Psoas muscle (tissue), 8 donors: ENCODE data around the gene DLGAP1. TPM values are rescaled to one million over a fixed set of nuclear protein-coding genes. Genes with fewer than 3 reads are reported as not detected.

Experiments
- ATAC-seq, 4 donors: fragments of 200-7000 bp; cut with Tn5 transposase; one replicate each; pipeline ENCODE4 v1.9.1; 2020; ENCODE audit warnings: moderate library complexity in 3 of 4, mild to moderate bottlenecking in 2 of 4
- DNase-seq, 2 donors: peaks; one replicate each; pipeline ENCODE4 v3.0.0-alpha.2; 2020
- H3K27ac ChIP-seq: fragments of 200-600 bp; one replicate; pipeline ENCODE4 v1.8.0; 2022
- H3K27me3 ChIP-seq, 3 donors: fragments of 200-600 bp in 1 of 3; one replicate each; pipeline versions ENCODE4 v1.6.1 to v1.8.0; 2013 to 2022; ENCODE audit warnings: low read length in 2 of 3, mild to moderate bottlenecking in 2 of 3, moderate library complexity in 1 of 3; ENCODE audit not compliant: insufficient read depth in 3 of 3
- H3K36me3 ChIP-seq, 2 donors: fragments of 200-600 bp in 1 of 2; one replicate each; pipeline versions ENCODE4 v1.6.1 to v1.8.0; 2013 to 2022; ENCODE audit warnings: low read depth in 1 of 2, mild to moderate bottlenecking in 1 of 2, moderate library complexity in 1 of 2; ENCODE audit not compliant: insufficient read depth in 1 of 2
- H3K4me1 ChIP-seq: fragments of 200-600 bp; one replicate; pipeline ENCODE4 v1.8.0; 2022
- H3K4me3 ChIP-seq: fragments of 200-600 bp; one replicate; pipeline ENCODE4 v1.8.0; 2022; ENCODE audit warnings: mild to moderate bottlenecking
- H3K9me3 ChIP-seq: fragments of 200-600 bp; one replicate; pipeline ENCODE4 v1.8.0; 2022
- WGBS, 3 donors: extraction: QIAGEN DNeasy Blood & Tissue Kit; methylation state at CpG; one replicate each; pipeline versions ENCODE4 v1.1.6 to v1.1.7; 2013; 5-methylcytosine and 5-hydroxymethylcytosine counted together
- intact Hi-C, 2 donors: fragments of 100-400 bp; cut with DNase I; formaldehyde crosslinking; loops; one replicate each; pipeline versions ENCODE4 v1.11.0 to v1.14.2; 2022
- polyA plus RNA-seq, 3 donors: library from polyadenylated mRNA; stranded (reverse); fragments of 200-250 nt; gene quantifications; one replicate each; pipeline ENCODE4 v1.2.3, GENCODE V29; 2013
- total RNA-seq, 4 donors: library from RNA; stranded (reverse); fragmentation: NEBNext Ultra II Directional in 2 of 4; extraction: Animal tissue kit (Norgen Biotek cat#: 25700) in 2 of 4; gene quantifications; one replicate each; pipeline versions ENCODE4 v1.2.1 to v1.2.4, GENCODE V29; 2021 to 2023
- TF ChIP-seq, protein P1 (sequence below): fragments of 200-600 bp; IDR thresholded peaks from one replicate; pipeline ENCODE4 v1.8.0; 2022; ENCODE audit warnings: antibody characterized with exemption
- donor health status: healthy with polysubstance abuse.
- donor health status: DM: no; HTN: no; CAD: no; lungs with moderate emphysema.
- donor health status: Bipolar disorder and iron deficiency.
- donor health status: healthy.
- donor health status: DM: yes; HTN: yes; CAD: no.
- donor health status: DM: no; HTN: no; CAD: no.
- donor health status: DM: no; HTN: no; CAD: no.
- donor health status: DM: yes; HTN: yes; CAD: no.

Gene DLGAP1
- total and polyA plus RNA-seq, 7 donors: 0.09 to 0.26 (median 0.16) TPM; not detected in 1

DNA sequence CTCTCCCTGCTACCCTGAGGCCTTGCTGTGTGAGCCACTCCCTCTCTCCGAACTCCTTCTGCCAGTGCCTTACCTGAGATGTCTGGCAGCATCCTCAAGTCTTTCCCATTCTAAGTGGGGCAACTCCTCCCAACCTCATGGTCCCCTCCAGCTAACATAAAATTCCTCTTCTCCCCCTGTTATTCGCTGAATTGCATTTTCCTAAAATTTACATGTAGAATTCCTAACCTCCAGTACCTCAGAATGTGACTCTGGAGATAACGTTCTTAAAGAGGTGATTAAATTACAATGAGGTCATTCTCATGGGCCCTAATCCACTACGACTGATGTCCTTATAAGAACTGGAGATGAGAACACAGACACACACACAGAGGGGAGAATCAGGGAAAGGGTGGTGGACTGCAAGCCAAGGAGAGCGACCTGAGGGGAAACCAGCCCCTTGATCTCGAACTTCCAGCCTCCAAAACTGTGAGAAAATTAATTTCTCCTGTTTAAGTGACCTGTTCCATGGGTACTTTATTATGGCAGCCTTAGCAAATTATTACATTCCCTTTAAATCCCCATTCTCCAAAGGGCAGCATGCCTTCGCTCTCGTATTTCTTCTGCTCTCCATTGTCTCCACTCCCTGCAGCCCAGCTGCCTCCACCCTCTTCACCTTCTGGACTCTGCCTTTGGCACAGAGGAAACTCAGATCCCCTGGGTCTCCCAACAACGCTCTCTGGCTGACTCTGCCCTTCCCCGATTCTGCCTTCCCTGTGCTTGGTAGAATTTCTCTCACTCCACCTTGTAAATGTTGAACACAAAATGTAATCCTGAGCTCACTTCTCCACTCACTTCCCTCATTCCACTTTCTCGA lies 934.6 kb downstream of the DLGAP1 start:
- ATAC-seq (no peak), DNase-seq (no peak)
- no peak overlapping the region for H3K27ac ChIP-seq
- intact Hi-C loops: no loop called here
- H3K27me3 ChIP-seq: peaks cover 0 to 4% (median 2%) of the 10 kb centered on the region in 3 donors
- H3K4me3 ChIP-seq: no peak overlapping the region
- H3K4me1 ChIP-seq: no peaks in the 10 kb centered on the region
- H3K9me3 ChIP-seq: no peaks in the 10 kb centered on the region
- TF ChIP-seq, protein P1, sequence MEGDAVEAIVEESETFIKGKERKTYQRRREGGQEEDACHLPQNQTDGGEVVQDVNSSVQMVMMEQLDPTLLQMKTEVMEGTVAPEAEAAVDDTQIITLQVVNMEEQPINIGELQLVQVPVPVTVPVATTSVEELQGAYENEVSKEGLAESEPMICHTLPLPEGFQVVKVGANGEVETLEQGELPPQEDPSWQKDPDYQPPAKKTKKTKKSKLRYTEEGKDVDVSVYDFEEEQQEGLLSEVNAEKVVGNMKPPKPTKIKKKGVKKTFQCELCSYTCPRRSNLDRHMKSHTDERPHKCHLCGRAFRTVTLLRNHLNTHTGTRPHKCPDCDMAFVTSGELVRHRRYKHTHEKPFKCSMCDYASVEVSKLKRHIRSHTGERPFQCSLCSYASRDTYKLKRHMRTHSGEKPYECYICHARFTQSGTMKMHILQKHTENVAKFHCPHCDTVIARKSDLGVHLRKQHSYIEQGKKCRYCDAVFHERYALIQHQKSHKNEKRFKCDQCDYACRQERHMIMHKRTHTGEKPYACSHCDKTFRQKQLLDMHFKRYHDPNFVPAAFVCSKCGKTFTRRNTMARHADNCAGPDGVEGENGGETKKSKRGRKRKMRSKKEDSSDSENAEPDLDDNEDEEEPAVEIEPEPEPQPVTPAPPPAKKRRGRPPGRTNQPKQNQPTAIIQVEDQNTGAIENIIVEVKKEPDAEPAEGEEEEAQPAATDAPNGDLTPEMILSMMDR: no peak
- 48 to 74% (median 56%) methylated on average over 11 of the region's 11 CpGs for WGBS, 3 donors
- H3K36me3 ChIP-seq: no peaks in the 10 kb centered on the region

DNA sequence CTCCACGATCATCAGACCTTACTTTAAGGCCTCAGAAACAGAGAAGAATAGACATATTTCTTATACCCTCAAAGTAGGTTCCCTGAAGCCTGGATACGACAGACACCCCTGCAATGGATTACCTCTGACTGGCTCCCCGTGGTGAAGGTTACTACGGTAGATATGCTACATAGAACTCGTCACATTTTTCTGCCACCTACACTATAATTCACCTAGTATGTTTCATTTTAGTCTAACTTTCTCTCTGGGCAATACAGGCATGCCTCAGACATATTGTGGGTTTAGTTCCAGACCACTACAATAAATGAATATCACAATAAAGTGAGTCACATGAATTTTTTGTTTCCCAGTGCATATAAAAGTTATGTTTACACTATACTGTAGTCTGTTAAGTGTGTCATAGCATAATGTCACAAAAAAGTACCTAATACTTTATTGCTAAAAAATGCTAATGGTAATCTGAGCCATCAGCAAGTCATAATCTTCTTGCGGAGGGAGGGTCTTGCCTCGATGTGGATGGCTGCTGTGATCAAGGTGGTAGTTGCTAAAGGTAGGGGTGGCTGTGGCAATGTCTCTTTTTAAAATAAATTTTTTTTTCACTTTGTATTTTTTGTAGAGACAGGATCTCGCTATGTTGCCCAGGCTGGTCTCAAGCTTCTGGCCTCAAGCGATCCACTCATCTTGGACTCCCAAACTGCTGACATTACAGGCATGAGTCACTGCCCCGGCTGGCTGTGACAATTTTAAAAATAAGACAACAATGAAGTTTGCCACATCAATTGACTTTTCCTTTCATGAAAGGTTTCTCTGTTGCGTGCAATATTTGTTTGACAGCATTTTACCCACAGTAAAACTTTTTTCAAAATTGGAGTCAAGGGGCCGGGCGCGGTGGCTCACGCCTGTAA lies 940.5 kb downstream of the DLGAP1 start:
- H3K27ac ChIP-seq: no peak overlapping the region
- H3K36me3 ChIP-seq: no peaks in the 10 kb centered on the region
- H3K27me3 ChIP-seq: peaks cover 0 to 4% (median 0%) of the 10 kb centered on the region in 3 donors
- no peak overlapping the region for H3K4me3 ChIP-seq
- intact Hi-C loops: loop anchor here in 1 of 2 donors (5.0 kb wide), 1 partner anchor 78 kb away; no protein-coding TSS in a partner anchor
- 86 to 90% (median 88%) methylated on average over 15 of the region's 15 CpGs for WGBS, 3 donors
- no peaks in the 10 kb centered on the region for H3K4me1 ChIP-seq
- ATAC-seq (no peak), DNase-seq (no peak)
- no peaks in the 10 kb centered on the region for H3K9me3 ChIP-seq
- TF ChIP-seq, protein P1: no peak

DNA sequence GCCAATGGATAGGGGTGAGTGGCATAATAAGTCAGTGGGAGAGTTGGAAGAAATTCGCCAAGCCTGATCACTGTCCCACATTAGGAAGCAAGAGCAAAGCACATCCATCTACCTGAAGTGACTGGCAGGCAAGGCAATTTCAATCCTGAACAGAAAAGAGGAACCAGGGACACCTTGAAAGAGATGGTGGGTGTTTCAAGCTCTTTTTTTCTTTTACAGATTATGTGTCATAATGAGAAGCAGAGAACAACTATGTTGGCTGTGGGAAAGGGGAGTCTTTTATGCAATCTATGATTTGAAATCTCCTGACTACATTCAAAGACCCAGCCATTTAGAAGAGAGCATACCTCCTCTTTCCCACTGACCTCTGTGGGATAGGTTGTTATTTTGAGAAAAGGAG lies 941.6 kb downstream of the DLGAP1 start:
- Histone ChIP-seq H3K4me1 (no peaks in the 10 kb centered on the region), H3K36me3 (no peaks in the 10 kb centered on the region), H3K9me3 (no peaks in the 10 kb centered on the region), H3K27ac (no peak overlapping the region), H3K4me3 (no peak overlapping the region), H3K27me3 (peaks cover 0 to 4% (median 0%) of the 10 kb centered on the region in 3 donors)
- ATAC-seq (no peak), DNase-seq (no peak)
- WGBS, 3 donors: 93 to 100% (median 95%) methylated on average over 1 of the region's 1 CpG
- TF ChIP-seq, protein P1: no peak
- intact Hi-C loops: loop anchor here in 1 of 2 donors (5.0 kb wide), 1 partner anchor 79 kb away; no protein-coding TSS in a partner anchor

DNA sequence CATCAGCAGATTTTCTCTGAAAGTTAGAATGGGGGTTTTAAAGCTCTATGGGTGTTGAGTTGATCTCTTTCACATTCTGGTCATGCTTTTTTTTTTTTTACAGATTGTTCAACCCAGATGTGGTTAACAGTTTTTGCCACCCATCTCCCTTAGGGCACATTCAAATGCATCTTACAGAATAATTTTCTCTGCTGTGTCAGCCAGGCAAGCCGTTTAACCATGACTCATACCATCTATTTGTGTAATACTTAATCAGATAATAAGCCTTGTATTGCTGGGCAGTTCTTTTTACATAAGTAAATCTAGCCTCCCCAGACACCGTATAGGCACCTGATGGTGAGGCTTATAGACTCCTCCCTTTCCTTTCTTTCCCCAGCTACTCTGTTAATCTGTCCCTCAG lies 943.1 kb downstream of the DLGAP1 start:
- Histone ChIP-seq H3K4me3 (no peak overlapping the region), H3K27me3 (peaks cover 0 to 2% (median 0%) of the 10 kb centered on the region in 3 donors), H3K36me3 (no peaks in the 10 kb centered on the region), H3K9me3 (no peaks in the 10 kb centered on the region), H3K27ac (no peak overlapping the region), H3K4me1 (no peaks in the 10 kb centered on the region)
- DNase-seq (no peak), ATAC-seq (peak in 2 of 4 donors; percentile 32 to 35)
- intact Hi-C loops: loop anchor here in 1 of 2 donors (5.0 kb wide), 1 partner anchor 80 kb away; no protein-coding TSS in a partner anchor
- WGBS, 3 donors: 31 to 48% (median 40%) methylated on average over 2 of the region's 2 CpGs
- TF ChIP-seq, protein P1: no peak
